GM19397 (cell line): ENCODE measurements around the gene SULT1A1.

Source experiments
- ATAC-seq: cut with Tn5 transposase; IDR thresholded peaks from one replicate; pipeline ENCODE4 v1.9.1; 2021; ENCODE audit warnings: mild to moderate bottlenecking, moderate library complexity; ENCODE audit not compliant: unreplicated experiment

SULT1A1 gene

GRCh38 chr16:28561557-28562187, 48.2 kb downstream of the SULT1A1 start:
- ATAC-seq = no peak

GRCh38 chr16:28558456-28558855, 51.4 kb downstream of the SULT1A1 start:
- ATAC-seq = no peak

DNA sequence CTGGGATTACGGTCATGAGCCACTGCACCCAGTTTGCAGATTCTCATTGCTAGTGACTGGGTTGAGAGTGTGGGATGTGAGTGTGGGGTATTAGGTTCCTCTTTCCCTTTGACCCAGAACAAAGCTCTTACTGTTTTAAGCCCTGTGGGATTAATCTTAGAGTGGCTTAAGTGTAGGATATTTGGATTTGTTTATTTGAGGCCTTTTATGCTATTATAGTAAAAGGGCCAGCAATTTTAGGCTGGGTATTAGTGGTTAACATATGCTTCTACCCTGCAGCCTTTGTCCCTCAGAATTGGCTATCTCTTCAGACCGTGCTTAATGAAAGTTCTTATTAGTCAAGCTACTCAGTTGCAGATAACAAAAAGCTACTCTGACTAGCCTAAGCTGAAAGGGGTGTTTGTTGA, 52.9 kb downstream of the SULT1A1 start:
- ATAC-seq = no peak

DNA sequence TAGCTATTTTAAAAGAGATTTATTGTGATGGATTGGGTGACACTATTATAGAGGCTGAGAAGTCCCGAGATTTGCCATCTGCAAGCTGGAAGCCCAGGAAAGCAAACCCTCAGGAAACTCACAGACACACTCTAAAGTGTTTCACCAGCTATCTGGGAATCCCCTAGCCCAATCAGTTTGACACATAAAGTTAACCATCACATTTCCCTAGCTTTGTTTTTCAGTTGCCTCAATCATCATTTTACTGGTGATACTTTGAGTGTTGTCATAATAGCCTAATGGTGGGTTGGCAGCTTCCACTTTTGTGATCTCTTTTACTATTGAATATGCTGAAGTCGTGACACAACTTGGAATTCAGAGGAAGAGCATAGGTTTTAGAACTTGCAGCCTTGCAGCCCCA, 54.3 kb downstream of the SULT1A1 start:
- ATAC-seq = no peak
